Lower lobe of right lung (tissue), 2 donors: ENCODE data around the gene CERT1. TPM values are rescaled to one million over a fixed set of nuclear protein-coding genes. Genes with fewer than 3 reads are reported as not detected.
A peak's percentile ranks its signal among the peaks of the same experiment; 100 is the strongest.

Experiments
- ATAC-seq, 2 donors: fragments of 200-7000 bp; cut with Tn5 transposase; one replicate each; pipeline ENCODE4 v1.9.1; 2020 to 2022; ENCODE audit warnings: mild to moderate bottlenecking in 2 of 2, moderate library complexity in 2 of 2
- DNase-seq: peaks from one replicate; pipeline ENCODE4 v3.0.0-alpha.2; 2020
- H3K27ac ChIP-seq: fragments of 200-600 bp; one replicate; pipeline ENCODE4 v1.8.0; 2022
- H3K27me3 ChIP-seq: fragments of 200-600 bp; one replicate; pipeline ENCODE4 v1.8.0; 2022; ENCODE audit warnings: low read depth
- H3K36me3 ChIP-seq: fragments of 200-600 bp; one replicate; pipeline ENCODE4 v1.8.0; 2022; ENCODE audit warnings: mild to moderate bottlenecking
- H3K4me1 ChIP-seq: fragments of 200-600 bp; one replicate; pipeline ENCODE4 v1.8.0; 2022
- H3K4me3 ChIP-seq: fragments of 200-600 bp; one replicate; pipeline ENCODE4 v1.8.0; 2022; ENCODE audit warnings: mild to moderate bottlenecking
- H3K9me3 ChIP-seq: fragments of 200-600 bp; one replicate; pipeline ENCODE4 v1.8.0; 2022
- CTCF ChIP-seq: fragments of 200-600 bp; IDR thresholded peaks from one replicate; pipeline ENCODE4 v1.8.0; 2022; ENCODE audit warnings: antibody characterized with exemption, mild to moderate bottlenecking
- intact Hi-C: fragments of 100-400 bp; cut with DNase I; formaldehyde crosslinking; loops from one replicate; pipeline ENCODE4 v1.11.0; 2022
- total RNA-seq: library from RNA; stranded (reverse); fragmentation: NEBNext Ultra II Directional; extraction: Animal tissue kit (Norgen Biotek cat#: 25700); gene quantifications from one replicate; pipeline ENCODE4 v1.2.1, GENCODE V29; 2021
- donor health status: DM: no; HTN: yes; CAD: no; lungs with severe emphysema.

CERT1 gene
- total RNA-seq, 1 donor from 2014 or later, result 70.9 TPM

DNA sequence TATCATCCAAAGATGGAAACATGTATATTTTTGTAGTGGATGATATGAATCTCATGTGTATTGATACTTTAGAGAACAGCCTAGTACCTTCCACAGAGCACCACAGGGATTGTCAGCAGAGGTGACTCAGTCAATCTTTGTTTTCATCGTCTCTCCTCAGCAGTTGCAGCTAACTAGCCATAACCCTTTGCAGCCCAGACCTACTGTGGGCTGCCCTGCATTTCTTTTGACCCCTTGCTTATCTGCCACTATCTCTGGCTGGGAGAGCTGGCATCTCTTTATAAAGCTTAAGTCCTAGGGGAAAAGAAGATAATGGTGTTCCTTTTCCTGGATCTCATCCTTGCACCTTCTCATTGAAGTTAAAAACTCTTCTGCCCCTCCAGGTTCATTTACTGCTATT is 145.7 kb downstream of the CERT1 start:
- H3K4me3 ChIP-seq, result no peak overlapping the region
- intact Hi-C loops, result no loop called here
- no peak overlapping the region for H3K27ac ChIP-seq
- DNase-seq (no peak), ATAC-seq (no peak)
- H3K36me3 ChIP-seq, result peaks cover 22% of the 10 kb centered on the region
- no peaks in the 10 kb centered on the region for H3K27me3 ChIP-seq
- H3K4me1 ChIP-seq, result no peaks in the 10 kb centered on the region
- H3K9me3 ChIP-seq, result no peaks in the 10 kb centered on the region
- TF ChIP-seq CTCF, result no peak

- H3K36me3 ChIP-seq, result peaks cover 32% of the 10 kb centered on the region
- H3K4me3 ChIP-seq, result no peak overlapping the region
- DNase-seq (no peak), ATAC-seq (no peak)
- intact Hi-C loops, result no loop called here
- TF ChIP-seq CTCF, result no peak
- no peaks in the 10 kb centered on the region for H3K9me3 ChIP-seq
- H3K27ac ChIP-seq, result no peak overlapping the region
- H3K27me3 ChIP-seq, result no peaks in the 10 kb centered on the region
- no peaks in the 10 kb centered on the region for H3K4me1 ChIP-seq
These were observed 146.7 kb downstream of the CERT1 start for GRCh38 chr5:75364571-75365280.

- peaks cover 40% of the 10 kb centered on the region for H3K36me3 ChIP-seq
- no peak for TF ChIP-seq CTCF
- intact Hi-C loops, result no loop called here
- peak; percentile 92 for ATAC-seq
- peak; percentile 68 for DNase-seq
- no peaks in the 10 kb centered on the region for H3K27me3 ChIP-seq
- H3K9me3 ChIP-seq, result no peaks in the 10 kb centered on the region
- no peak overlapping the region for H3K4me3 ChIP-seq
- no peak overlapping the region for H3K27ac ChIP-seq
- H3K4me1 ChIP-seq, result no peaks in the 10 kb centered on the region
These were observed 147.5 kb downstream of the CERT1 start for GRCh38 chr5:75363726-75364495.

DNA sequence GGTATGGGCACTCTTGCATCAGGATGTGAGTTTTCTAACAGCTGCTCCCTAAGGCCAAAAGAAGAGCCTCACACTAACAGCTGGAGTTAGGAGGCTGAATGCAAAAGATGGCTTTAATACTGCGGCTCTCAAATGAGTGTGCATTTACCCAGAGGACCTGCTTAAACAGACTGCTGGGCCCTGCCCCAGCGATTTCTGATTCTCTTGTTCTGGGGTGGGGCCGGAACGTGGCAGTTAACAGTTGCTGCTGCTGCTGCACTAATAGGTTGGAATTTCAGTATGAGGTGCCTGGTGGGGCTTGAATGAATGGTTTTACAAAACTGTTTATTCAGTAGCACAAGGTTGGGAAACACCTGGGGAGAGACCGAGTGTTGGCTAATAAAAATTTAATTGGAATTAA is 148.3 kb downstream of the CERT1 start:
- H3K4me1 ChIP-seq, result no peaks in the 10 kb centered on the region
- peak; percentile 17 to 27 for ATAC-seq
- intact Hi-C loops, result no loop called here
- TF ChIP-seq CTCF, result no peak
- H3K4me3 ChIP-seq, result no peak overlapping the region
- H3K27me3 ChIP-seq, result no peaks in the 10 kb centered on the region
- H3K9me3 ChIP-seq, result no peaks in the 10 kb centered on the region
- peaks cover 48% of the 10 kb centered on the region for H3K36me3 ChIP-seq
- no peak for DNase-seq
- no peak overlapping the region for H3K27ac ChIP-seq

- ATAC-seq (no peak), DNase-seq (no peak)
- H3K36me3 ChIP-seq, result peaks cover 54% of the 10 kb centered on the region
- H3K4me1 ChIP-seq, result no peaks in the 10 kb centered on the region
- TF ChIP-seq CTCF, result no peak
- H3K27me3 ChIP-seq, result no peaks in the 10 kb centered on the region
- no peak overlapping the region for H3K27ac ChIP-seq
- no peak overlapping the region for H3K4me3 ChIP-seq
- intact Hi-C loops, result no loop called here
- H3K9me3 ChIP-seq, result no peaks in the 10 kb centered on the region
These were observed 148.9 kb downstream of the CERT1 start for GRCh38 chr5:75362474-75362975.
